ENCODE measurements around the gene LPGAT1. TPM values are rescaled to one million over a fixed set of nuclear protein-coding genes. Genes with fewer than 3 reads are reported as not detected.

LPGAT1 gene
- total RNA-seq, 1 donor from 2014 or later = 34.7 TPM

- Mint-ChIP-seq H3K27ac (ENCODE audit: unreplicated experiment) (peak overlapping the region; percentile 67), H3K4me3 (ENCODE audit: unreplicated experiment) (peak overlapping the region; percentile 96), H3K4me1 (ENCODE audit: unreplicated experiment) (peaks cover 12% of the 10 kb centered on the region), H3K9me3 (ENCODE audit: unreplicated experiment) (no peaks in the 10 kb centered on the region), H3K36me3 (ENCODE audit: low read depth, unreplicated experiment) (no peaks in the 10 kb centered on the region), H3K27me3 (ENCODE audit: unreplicated experiment) (peaks cover 3% of the 10 kb centered on the region)
- TF ChIP-seq CTCF (IDR thresholded peaks at IDR 0.05; ENCODE audit: unreplicated experiment) = no peak
- DNase-seq (ENCODE audit: low spot score) = peak; percentile 42
These were observed 1.1 kb downstream of the LPGAT1 start for GRCh38 chr1:211829343-211830054.

- Mint-ChIP-seq H3K9me3 (ENCODE audit: unreplicated experiment) (no peaks in the 10 kb centered on the region), H3K36me3 (ENCODE audit: low read depth, unreplicated experiment) (no peaks in the 10 kb centered on the region), H3K4me3 (ENCODE audit: unreplicated experiment) (peak overlapping the region; percentile 96), H3K27me3 (ENCODE audit: unreplicated experiment) (peaks cover 3% of the 10 kb centered on the region), H3K4me1 (ENCODE audit: unreplicated experiment) (peaks cover 12% of the 10 kb centered on the region), H3K27ac (ENCODE audit: unreplicated experiment) (no peak overlapping the region)
- no peak for DNase-seq (ENCODE audit: low spot score)
- TF ChIP-seq CTCF (IDR thresholded peaks at IDR 0.05; ENCODE audit: unreplicated experiment) = no peak
These were observed 1.8 kb downstream of the LPGAT1 start for GRCh38 chr1:211828584-211829342.

GRCh38 chr1:211827051-211827450 is 3.5 kb downstream of the LPGAT1 start:
- no peak overlapping the region for H3K27ac Mint-ChIP-seq (ENCODE audit: unreplicated experiment)
- H3K36me3 Mint-ChIP-seq (ENCODE audit: low read depth, unreplicated experiment) = no peaks in the 10 kb centered on the region
- H3K4me3 Mint-ChIP-seq (ENCODE audit: unreplicated experiment) = no peak overlapping the region
- H3K9me3 Mint-ChIP-seq (ENCODE audit: unreplicated experiment) = no peaks in the 10 kb centered on the region
- peaks cover 12% of the 10 kb centered on the region for H3K4me1 Mint-ChIP-seq (ENCODE audit: unreplicated experiment)
- no peak for DNase-seq (ENCODE audit: low spot score)
- peaks cover 3% of the 10 kb centered on the region for H3K27me3 Mint-ChIP-seq (ENCODE audit: unreplicated experiment)
- TF ChIP-seq CTCF (IDR thresholded peaks at IDR 0.05; ENCODE audit: unreplicated experiment) = no peak

- H3K36me3 Mint-ChIP-seq (ENCODE audit: low read depth, unreplicated experiment) = no peaks in the 10 kb centered on the region
- H3K4me1 Mint-ChIP-seq (ENCODE audit: unreplicated experiment) = peaks cover 10% of the 10 kb centered on the region
- no peak overlapping the region for H3K27ac Mint-ChIP-seq (ENCODE audit: unreplicated experiment)
- DNase-seq (ENCODE audit: low spot score) = no peak
- TF ChIP-seq CTCF (IDR thresholded peaks at IDR 0.05; ENCODE audit: unreplicated experiment) = no peak
- H3K27me3 Mint-ChIP-seq (ENCODE audit: unreplicated experiment) = peaks cover 2% of the 10 kb centered on the region
- H3K9me3 Mint-ChIP-seq (ENCODE audit: unreplicated experiment) = no peaks in the 10 kb centered on the region
- H3K4me3 Mint-ChIP-seq (ENCODE audit: unreplicated experiment) = no peak overlapping the region
These were observed 4.6 kb downstream of the LPGAT1 start for GRCh38 chr1:211825980-211826379.

Measured in endothelial cell (in vitro differentiated cells).